SK-N-SH (cell line): Measurements from ENCODE around the gene NSG2. TPM values are rescaled to one million over a fixed set of nuclear protein-coding genes. Genes with fewer than 3 reads are reported as not detected.

Experiments used
- CTCF ChIA-PET: fragments of 300-600, 350-600 bp; formaldehyde crosslinking; extraction: SDS; loops from one replicate; lab custom pipeline; 2021; lab: Yijun Ruan, JAX
- POLR2A ChIA-PET: fragments of 350-600 bp; sonication (Branson Sonifier 250); formaldehyde crosslinking; extraction: SDS; loops from one replicate; lab custom pipeline; 2020; ENCODE audit warnings: antibody characterized with exemption, inconsistent platforms; lab: Yijun Ruan, JAX
- DNase-seq: peaks from one replicate; pipeline ENCODE4 v3.0.0; 2012
- H2AFZ ChIP-seq: fragments of 200-600 bp; sonication (generic); 2 replicates; pipeline ENCODE4 v1.8.1; 2016; ENCODE audit warnings: antibody characterized with exemption, mild to moderate bottlenecking, low read depth
- H3F3A ChIP-seq: fragments of 200-600 bp; sonication (generic); replicated peaks from 2 replicates; pipeline ENCODE3; 2016; ENCODE audit warnings: antibody characterized with exemption, mild to moderate bottlenecking; ENCODE audit not compliant: insufficient read depth
- H3K27ac ChIP-seq, 2 experiments: fragments of 200-500 bp in 1 of 2; fragments of 200-600 bp in 1 of 2; sonication (Bioruptor generic) in 1 of 2; sonication (generic), shearing (Covaris generic) in 1 of 2; 2 replicates each; pipeline versions ENCODE4 v1.5.1 to v1.6.1; 2014 to 2016; ENCODE audit warnings: low read depth in 2 of 2, inconsistent platforms in 1 of 2, low read length in 1 of 2, mild to moderate bottlenecking in 1 of 2, mixed read lengths in 1 of 2
- H3K27me3 ChIP-seq: fragments of 200-600 bp; sonication (generic), shearing (Covaris generic); 2 replicates; pipeline ENCODE4 v1.6.1; 2016; ENCODE audit warnings: mixed run types; ENCODE audit not compliant: insufficient read depth
- H3K36me3 ChIP-seq, 2 experiments: fragments of 200-500 bp in 1 of 2; fragments of 200-600 bp in 1 of 2; sonication (Bioruptor generic) in 1 of 2; sonication (generic) in 1 of 2; replicated peaks in 1 of 2; 2 replicates each; pipeline versions ENCODE3 to v1.5.1; 2014 to 2016; ENCODE audit warnings: low read length in 1 of 2, mild to moderate bottlenecking in 1 of 2; ENCODE audit not compliant: insufficient read depth in 2 of 2, control insufficient read depth in 1 of 2
- H3K4me1 ChIP-seq, 2 experiments: fragments of 200-500 bp in 1 of 2; fragments of 200-600 bp in 1 of 2; sonication (Bioruptor generic) in 1 of 2; sonication (generic), shearing (Covaris generic) in 1 of 2; 2 replicates each; pipeline versions ENCODE4 v1.5.1 to v1.6.1; 2014 to 2016; ENCODE audit warnings: low read depth in 1 of 2, low read length in 1 of 2, mixed run types in 1 of 2; ENCODE audit not compliant: insufficient read depth in 2 of 2, control insufficient read depth in 1 of 2
- H3K4me2 ChIP-seq: fragments of 200-600 bp; sonication (generic), shearing (Covaris generic); 2 replicates; pipeline ENCODE4 v1.6.1; 2017; ENCODE audit warnings: mixed run types
- H3K4me3 ChIP-seq, 2 experiments: fragments of 200-500 bp in 1 of 2; fragments of 200-600 bp in 1 of 2; sonication (Bioruptor generic) in 1 of 2; sonication (generic), shearing (Covaris generic) in 1 of 2; 2 replicates each; pipeline versions ENCODE4 v1.5.1 to v1.8.1; 2014 to 2016; ENCODE audit warnings: low read depth in 2 of 2, inconsistent platforms in 1 of 2, low read length in 1 of 2, mild to moderate bottlenecking in 1 of 2, mixed read lengths in 1 of 2, moderate library complexity in 1 of 2
- H3K79me2 ChIP-seq: fragments of 200-600 bp; sonication (generic); 2 replicates; pipeline ENCODE4 v1.8.1; 2017; ENCODE audit warnings: mild to moderate bottlenecking; ENCODE audit not compliant: insufficient read depth
- H3K9ac ChIP-seq: fragments of 200-600 bp; sonication (generic); 2 replicates; pipeline ENCODE4 v1.6.1; 2017; ENCODE audit warnings: mixed run types
- H3K9me2 ChIP-seq: fragments of 200-600 bp; sonication (generic); 2 replicates; pipeline ENCODE4 v1.6.1; 2017; ENCODE audit warnings: mixed run types
- H3K9me3 ChIP-seq: fragments of 200-600 bp; sonication (generic); 2 replicates; pipeline ENCODE4 v1.6.1; 2017; ENCODE audit warnings: mixed run types, mild to moderate bottlenecking, moderate library complexity
- H4K20me1 ChIP-seq: fragments of 200-600 bp; sonication (generic); 2 replicates; pipeline ENCODE4 v1.6.1; 2017; ENCODE audit warnings: mild to moderate bottlenecking, mixed run types; ENCODE audit not compliant: insufficient read depth
- GATA2 ChIP-seq: sonication (generic); formaldehyde crosslinking; IDR thresholded peaks from 2 replicates; pipeline ENCODE4 v1.5.0; 2020; ENCODE audit warnings: mild to moderate bottlenecking, missing genetic modification reagents
- JUND ChIP-seq: IDR thresholded peaks from 2 replicates; pipeline ENCODE4 v1.4.0; 2012
- RAD21 ChIP-seq: IDR thresholded peaks from 2 replicates; pipeline ENCODE4 v1.6.1; 2012; ENCODE audit warnings: mild to moderate bottlenecking, low read length
- RFX5 ChIP-seq: IDR thresholded peaks from 2 replicates; pipeline ENCODE4 v1.6.1; 2012; ENCODE audit warnings: mild to moderate bottlenecking, improper control_type of control experiment, low read length
- RXRA ChIP-seq: IDR thresholded peaks from 2 replicates; pipeline ENCODE4 v1.4.0; 2012; ENCODE audit warnings: low read depth, mild to moderate bottlenecking, borderline replicate concordance
- USF2 ChIP-seq: fragments of 150-350 bp; IDR thresholded peaks from 2 replicates; pipeline ENCODE4 v1.6.1; 2017; ENCODE audit warnings: antibody characterized with exemption, low read length, low read depth, borderline replicate concordance
- WGBS: methylation state at CpG from one replicate; pipeline ENCODE4 v1.1.6; 2017; ENCODE audit warnings: low lambda C conversion rate; 5-methylcytosine and 5-hydroxymethylcytosine counted together
- polyA plus RNA-seq, 3 experiments: library from polyadenylated mRNA; depleted of rRNA; stranded (reverse); fragments of >200 nt; gene quantifications; 2 replicates each; pipeline ENCODE4 v1.2.3, GENCODE V29; 2012
- TF ChIP-seq, protein P1 (sequence below): IDR thresholded peaks from 2 replicates; pipeline ENCODE4 v1.4.0; 2012; ENCODE audit warnings: low read depth, borderline replicate concordance
- TF ChIP-seq, protein P2 (sequence below): IDR thresholded peaks from 2 replicates; pipeline ENCODE4 v1.4.0; 2012; ENCODE audit warnings: low read depth
- TF ChIP-seq, protein P3 (sequence below): IDR thresholded peaks from 2 replicates; pipeline ENCODE4 v1.6.1; 2012; ENCODE audit warnings: mild to moderate bottlenecking, low read depth, low read length, moderate library complexity

NSG2 gene
- polyA plus RNA-seq, 1 of the 3 experiments (the other 2 are of a cell fraction): 4.3 TPM

DNA sequence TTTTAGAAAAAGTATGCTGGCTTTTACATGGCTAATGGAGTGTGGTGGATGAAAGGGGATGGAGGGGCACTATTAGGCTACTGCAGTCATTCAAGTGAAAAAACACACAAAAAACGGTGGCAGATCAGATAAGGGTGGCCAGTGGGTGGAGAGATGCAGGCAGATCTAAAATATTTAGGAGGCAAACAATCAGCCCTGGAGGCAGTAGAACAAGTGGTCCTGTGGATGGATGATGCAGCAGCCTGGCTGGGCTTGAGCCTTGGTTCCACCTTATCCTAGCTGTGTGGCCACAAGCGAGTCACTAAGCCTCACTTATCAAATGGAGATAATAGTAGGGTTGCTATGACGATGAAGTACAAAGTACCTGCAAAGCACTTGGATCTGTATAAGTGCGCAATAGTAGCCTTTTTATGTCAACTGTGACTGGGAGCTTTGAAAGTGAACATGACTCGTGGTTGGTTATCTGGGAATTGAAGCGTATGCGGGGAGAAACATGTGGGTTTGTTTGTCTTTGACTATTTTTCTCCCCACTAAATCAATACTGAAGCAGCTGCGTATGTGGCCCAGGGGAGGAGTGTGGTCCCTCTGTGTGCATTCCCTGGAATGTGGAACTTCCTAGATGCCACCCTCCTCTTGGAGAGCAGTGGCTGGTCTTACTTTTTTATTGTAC lies 20.2 kb downstream of the NSG2 start:
- Histone ChIP-seq H3F3A (no peaks in the 10 kb centered on the region), H4K20me1 (no peaks in the 10 kb centered on the region), H3K9me2 (no peaks in the 10 kb centered on the region), H3K79me2 (no peaks in the 10 kb centered on the region), H3K9ac (no peak overlapping the region), H3K4me3 (no peak overlapping the region), H3K4me1 (peaks cover 0 to 32% of the 10 kb centered on the region in 2 experiments; a peak in 2 of 4 replicates), H3K4me2 (no peak overlapping the region), H3K27me3 (no peaks in the 10 kb centered on the region), H3K9me3 (no peaks in the 10 kb centered on the region), H2AFZ (no peak overlapping the region), H3K27ac (peak overlapping the region in 1 of 2 experiments; percentile 75; a peak in 2 of 4 replicates), H3K36me3 (peaks cover 0 to 10% of the 10 kb centered on the region in 2 experiments)
- WGBS: 44% methylated on average over 8 of the region's 8 CpGs
- ChIA-PET CTCF (interaction anchor here (1.2 to 2.4 kb wide), 4 partner anchors 9 to 20 kb away, joined by 3 to 6 read pairs (median 4); partner anchors contain the start of gene NSG2), POLR2A (no interaction called here)
- peak; percentile 63 for DNase-seq
- no peak for TF ChIP-seq RXRA
- TF ChIP-seq GATA2 (CRISPR knock-in tag): peak; percentile 47

DNA sequence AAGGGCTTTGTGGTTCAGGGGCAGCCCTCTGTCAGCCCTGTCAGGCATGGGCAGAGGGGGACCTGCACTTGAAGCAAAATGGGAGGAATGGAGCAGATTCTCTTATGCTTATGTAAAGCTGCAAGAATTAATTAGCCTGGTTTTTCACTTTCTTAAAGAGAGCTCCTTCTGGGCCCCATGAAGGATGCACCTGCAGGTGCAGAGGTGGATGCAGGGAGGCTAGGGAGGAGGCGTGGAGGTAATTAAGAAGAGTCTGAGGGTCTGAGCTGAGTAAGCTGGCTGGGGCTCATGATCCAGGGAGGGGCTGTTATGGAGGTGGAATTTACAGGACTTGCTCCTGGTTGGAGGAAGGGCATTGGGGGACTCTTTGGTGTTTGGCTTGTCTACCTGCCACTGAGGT lies 22.0 kb downstream of the NSG2 start:
- Histone ChIP-seq H3K79me2 (no peaks in the 10 kb centered on the region), H3K36me3 (peaks cover 0 to 10% of the 10 kb centered on the region in 2 experiments), H3K9me2 (no peaks in the 10 kb centered on the region), H2AFZ (no peak overlapping the region), H3F3A (no peaks in the 10 kb centered on the region), H3K9me3 (no peaks in the 10 kb centered on the region), H3K9ac (no peak overlapping the region), H3K27ac (0 out of 4 replicates have a peak overlapping the region, but pooled peaks of 1 of the 2 experiments have one; percentile 11)
- WGBS: 15% methylated on average over 1 of the region's 1 CpG
- TF ChIP-seq USF2 (no peak), RFX5 (no peak), RAD21 (no peak), JUND (no peak)
- TF ChIP-seq, protein P1, sequence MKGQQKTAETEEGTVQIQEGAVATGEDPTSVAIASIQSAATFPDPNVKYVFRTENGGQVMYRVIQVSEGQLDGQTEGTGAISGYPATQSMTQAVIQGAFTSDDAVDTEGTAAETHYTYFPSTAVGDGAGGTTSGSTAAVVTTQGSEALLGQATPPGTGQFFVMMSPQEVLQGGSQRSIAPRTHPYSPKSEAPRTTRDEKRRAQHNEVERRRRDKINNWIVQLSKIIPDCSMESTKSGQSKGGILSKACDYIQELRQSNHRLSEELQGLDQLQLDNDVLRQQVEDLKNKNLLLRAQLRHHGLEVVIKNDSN: no peak
- TF ChIP-seq, protein P2, sequence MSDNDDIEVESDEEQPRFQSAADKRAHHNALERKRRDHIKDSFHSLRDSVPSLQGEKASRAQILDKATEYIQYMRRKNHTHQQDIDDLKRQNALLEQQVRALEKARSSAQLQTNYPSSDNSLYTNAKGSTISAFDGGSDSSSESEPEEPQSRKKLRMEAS: no peak
- TF ChIP-seq, protein P3, sequence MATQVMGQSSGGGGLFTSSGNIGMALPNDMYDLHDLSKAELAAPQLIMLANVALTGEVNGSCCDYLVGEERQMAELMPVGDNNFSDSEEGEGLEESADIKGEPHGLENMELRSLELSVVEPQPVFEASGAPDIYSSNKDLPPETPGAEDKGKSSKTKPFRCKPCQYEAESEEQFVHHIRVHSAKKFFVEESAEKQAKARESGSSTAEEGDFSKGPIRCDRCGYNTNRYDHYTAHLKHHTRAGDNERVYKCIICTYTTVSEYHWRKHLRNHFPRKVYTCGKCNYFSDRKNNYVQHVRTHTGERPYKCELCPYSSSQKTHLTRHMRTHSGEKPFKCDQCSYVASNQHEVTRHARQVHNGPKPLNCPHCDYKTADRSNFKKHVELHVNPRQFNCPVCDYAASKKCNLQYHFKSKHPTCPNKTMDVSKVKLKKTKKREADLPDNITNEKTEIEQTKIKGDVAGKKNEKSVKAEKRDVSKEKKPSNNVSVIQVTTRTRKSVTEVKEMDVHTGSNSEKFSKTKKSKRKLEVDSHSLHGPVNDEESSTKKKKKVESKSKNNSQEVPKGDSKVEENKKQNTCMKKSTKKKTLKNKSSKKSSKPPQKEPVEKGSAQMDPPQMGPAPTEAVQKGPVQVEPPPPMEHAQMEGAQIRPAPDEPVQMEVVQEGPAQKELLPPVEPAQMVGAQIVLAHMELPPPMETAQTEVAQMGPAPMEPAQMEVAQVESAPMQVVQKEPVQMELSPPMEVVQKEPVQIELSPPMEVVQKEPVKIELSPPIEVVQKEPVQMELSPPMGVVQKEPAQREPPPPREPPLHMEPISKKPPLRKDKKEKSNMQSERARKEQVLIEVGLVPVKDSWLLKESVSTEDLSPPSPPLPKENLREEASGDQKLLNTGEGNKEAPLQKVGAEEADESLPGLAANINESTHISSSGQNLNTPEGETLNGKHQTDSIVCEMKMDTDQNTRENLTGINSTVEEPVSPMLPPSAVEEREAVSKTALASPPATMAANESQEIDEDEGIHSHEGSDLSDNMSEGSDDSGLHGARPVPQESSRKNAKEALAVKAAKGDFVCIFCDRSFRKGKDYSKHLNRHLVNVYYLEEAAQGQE: no peak
- TF ChIP-seq, all 33 proteins: peak for 0
- H4K20me1 ChIP-seq: no peaks in the 10 kb centered on the region
- ChIA-PET CTCF (interaction anchor here (0.7 to 1.9 kb wide), 7 partner anchors 9 to 250 kb away, joined by 3 to 8 read pairs (median 5); no protein-coding TSS in a partner anchor), POLR2A (interaction anchor here (0.7 to 0.8 kb wide), 3 partner anchors 13 to 244 kb away, joined by 3 read pairs; no protein-coding TSS in a partner anchor)
- no peak overlapping the region for H3K4me3 ChIP-seq
- H3K4me2 ChIP-seq: no peak overlapping the region
- DNase-seq: no peak
- H3K27me3 ChIP-seq: no peaks in the 10 kb centered on the region
- H3K4me1 ChIP-seq: peaks cover 0 to 45% of the 10 kb centered on the region in 2 experiments; a peak in 2 of 4 replicates
